HG02642 (cell line): ENCODE results near the gene CCDC149.

Experiments used
- ATAC-seq: cut with Tn5 transposase; IDR thresholded peaks from one replicate; pipeline ENCODE4 v1.9.1; 2021; ENCODE audit warnings: mild to moderate bottlenecking; ENCODE audit not compliant: unreplicated experiment, poor library complexity

CCDC149 gene

DNA sequence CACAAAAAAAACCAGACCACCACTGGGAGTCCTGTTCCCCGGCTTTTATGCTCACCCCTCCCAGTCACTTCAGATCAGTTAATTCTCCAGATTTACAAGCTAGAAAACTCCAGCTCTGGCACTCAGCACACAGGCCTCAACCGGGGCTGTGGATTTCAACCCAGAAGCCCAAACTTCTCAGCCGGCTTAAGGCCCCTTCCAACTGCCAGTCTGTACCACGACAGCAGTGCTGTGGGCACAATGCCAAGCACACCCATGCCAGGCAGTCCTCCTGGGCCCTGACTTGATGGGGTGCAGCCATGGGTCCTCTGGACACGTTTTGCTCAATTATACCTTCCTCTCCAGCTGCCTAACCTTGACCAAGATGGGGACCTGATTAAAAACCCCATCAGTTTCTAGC, 105.2 kb downstream of the CCDC149 start:
- ATAC-seq, result no peak

GRCh38 chr4:24806206-24806990, 106.4 kb downstream of the CCDC149 start:
- no peak for ATAC-seq

GRCh38 chr4:24805566-24805965, 107.3 kb downstream of the CCDC149 start:
- no peak for ATAC-seq

DNA sequence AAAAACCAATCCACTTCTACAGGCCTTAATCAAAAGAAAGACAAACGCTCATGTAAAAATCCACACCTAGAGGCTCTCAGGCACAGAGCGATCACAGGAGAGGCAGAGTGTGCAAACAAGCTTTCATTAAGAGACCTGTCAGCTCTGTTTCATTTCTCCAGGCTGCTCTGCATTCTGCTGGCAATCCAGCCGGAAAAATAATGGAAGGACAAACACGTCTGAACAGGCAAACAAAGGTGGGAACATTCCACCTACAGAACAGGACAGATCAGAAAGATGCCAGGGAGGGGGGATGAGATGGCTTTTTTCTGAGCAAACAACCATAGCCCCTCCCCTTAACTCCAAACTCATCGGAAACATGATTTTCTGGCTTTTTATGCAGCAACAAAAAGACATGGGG, 107.8 kb downstream of the CCDC149 start:
- no peak for ATAC-seq

GRCh38 chr4:24802648-24803047, 110.2 kb downstream of the CCDC149 start:
- no peak for ATAC-seq

DNA sequence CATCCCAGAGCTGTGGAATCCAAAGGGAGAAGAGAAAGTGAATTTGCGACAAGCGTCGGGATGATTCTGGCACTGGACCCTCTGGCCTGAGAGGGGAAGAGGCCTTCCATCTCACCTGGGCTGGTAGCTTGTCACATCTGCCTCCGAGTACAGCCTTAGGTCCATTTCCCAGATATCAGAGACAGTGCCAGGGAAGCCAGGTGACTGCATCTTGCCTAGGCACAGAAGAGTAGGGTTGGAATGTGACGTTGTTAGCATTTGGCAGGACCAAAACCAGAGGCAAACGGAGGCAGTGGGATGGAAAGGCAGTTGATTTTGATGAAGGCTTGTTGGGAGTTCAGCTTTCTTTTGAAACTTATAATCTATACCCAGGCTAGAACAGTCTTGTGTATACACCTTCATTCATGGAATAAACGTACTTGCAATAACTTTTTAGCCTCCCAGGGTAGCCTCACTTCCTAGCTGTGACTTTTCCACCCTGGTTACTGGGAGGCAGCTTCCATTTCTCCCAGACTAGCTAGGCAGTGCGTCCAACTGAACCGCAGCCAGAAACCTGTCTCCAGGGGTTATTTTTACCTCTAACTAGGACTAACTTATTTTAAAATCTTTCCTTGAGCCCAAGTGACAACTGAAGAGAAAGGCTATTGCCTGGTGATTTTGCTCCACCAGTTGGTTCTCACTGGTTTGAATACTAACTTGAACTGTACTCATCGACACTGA, 111.5 kb downstream of the CCDC149 start:
- ATAC-seq, result no peak

- no peak for ATAC-seq
Measured at GRCh38 chr4:24800325-24800895, 112.4 kb downstream of the CCDC149 start.

DNA sequence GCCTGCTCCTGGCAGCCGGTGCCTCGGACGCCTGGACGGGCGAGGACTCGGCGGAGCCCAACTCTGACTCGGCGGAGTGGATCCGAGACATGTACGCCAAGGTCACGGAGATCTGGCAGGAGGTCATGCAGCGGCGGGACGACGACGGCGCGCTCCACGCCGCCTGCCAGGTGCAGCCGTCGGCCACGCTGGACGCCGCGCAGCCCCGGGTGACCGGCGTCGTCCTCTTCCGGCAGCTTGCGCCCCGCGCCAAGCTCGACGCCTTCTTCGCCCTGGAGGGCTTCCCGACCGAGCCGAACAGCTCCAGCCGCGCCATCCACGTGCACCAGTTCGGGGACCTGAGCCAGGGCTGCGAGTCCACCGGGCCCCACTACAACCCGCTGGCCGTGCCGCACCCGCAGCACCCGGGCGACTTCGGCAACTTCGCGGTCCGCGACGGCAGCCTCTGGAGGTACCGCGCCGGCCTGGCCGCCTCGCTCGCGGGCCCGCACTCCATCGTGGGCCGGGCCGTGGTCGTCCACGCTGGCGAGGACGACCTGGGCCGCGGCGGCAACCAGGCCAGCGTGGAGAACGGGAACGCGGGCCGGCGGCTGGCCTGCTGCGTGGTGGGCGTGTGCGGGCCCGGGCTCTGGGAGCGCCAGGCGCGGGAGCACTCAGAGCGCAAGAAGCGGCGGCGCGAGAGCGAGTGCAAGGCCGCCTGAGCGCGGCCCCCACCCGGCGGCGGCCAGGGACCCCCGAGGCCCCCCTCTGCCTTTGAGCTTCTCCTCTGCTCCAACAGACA, 113.1 kb downstream of the CCDC149 start:
- ATAC-seq, result no peak

DNA sequence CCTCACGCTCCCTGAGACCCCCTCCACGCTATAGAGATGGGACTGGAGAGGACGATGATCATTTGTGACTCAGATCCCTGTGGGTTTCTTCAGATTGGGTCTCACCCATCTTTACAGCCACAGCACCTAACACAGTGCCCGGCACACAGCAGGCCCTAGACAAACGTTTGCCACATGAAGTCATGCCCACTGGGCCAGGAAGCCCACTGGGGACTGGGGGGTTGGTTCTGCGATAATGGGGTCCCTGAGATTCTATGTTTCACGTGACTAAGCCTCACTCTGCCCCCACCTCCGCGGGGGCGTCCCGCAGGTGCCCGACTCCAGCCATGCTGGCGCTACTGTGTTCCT, 113.7 kb downstream of the CCDC149 start:
- no peak for ATAC-seq

GRCh38 chr4:24798036-24798610, 114.7 kb downstream of the CCDC149 start:
- ATAC-seq, result no peak

DNA sequence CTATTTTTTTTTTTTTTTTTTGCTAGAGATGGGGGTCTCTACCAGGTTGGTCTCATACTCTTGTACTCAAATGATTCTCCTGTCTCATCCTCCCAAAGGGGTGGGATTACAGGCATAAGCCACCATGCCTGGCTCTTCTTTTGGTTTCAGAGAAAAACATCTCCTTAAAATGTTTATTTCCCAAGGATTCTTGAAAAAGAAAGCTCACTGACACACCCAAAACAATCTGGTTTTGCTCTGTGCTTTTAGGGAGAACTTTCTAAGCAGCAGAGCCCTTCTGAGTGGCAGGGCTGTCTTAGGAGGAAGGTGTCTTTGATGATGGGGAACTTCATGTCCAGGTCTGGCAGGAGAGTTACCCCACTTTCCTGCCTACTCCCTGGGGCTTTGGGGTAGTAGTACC, 116.2 kb downstream of the CCDC149 start:
- no peak for ATAC-seq

GRCh38 chr4:24795666-24796381, 117.0 kb downstream of the CCDC149 start:
- no peak for ATAC-seq

- ATAC-seq, result no peak
Measured at GRCh38 chr4:24794916-24795665, 117.8 kb downstream of the CCDC149 start, which contains the start of gene SOD3. TSS of gene SOD3 (plus strand) at chr4:24795573. CDS start at chr4:24799522, 3,949 bp downstream.

DNA sequence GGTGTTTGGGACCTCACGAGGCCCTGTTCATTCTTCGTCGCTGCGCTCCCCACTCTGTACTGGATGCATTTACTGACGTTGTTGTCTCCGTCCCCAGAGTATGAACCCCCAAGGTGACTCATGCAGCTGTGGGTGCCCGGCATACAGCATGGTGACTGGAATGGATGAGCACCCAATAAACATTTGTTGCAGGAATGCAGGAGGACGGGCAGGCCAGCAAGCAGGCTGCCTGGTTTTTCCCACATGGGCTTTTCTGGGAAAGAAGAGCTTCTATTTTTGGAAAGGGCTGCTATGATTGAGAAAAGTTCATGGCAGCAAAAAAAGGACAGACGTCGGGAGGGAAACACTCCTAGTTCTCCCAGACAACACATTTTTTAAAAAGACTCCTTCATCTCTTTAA, 118.4 kb downstream of the CCDC149 start:
- no peak for ATAC-seq

DNA sequence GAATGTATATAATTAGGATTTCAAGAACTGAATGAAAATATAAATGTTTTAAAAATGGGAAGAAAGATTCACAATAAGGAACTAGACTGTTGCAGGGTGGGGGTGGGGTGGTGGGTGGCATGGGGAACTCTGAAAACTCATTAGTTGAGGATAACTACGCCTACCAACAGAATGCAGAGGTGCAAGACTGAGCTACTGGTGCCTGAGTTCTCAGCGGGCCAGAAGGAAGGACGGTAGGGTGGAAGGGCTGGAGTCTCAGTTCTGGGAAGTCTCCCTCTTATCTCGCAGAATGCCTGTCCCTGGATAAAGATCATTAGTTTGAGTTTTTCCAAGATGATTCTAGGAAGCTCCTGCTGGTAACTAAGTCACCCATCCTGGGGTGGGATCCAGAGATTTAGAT, 118.8 kb downstream of the CCDC149 start:
- ATAC-seq, result no peak

DNA sequence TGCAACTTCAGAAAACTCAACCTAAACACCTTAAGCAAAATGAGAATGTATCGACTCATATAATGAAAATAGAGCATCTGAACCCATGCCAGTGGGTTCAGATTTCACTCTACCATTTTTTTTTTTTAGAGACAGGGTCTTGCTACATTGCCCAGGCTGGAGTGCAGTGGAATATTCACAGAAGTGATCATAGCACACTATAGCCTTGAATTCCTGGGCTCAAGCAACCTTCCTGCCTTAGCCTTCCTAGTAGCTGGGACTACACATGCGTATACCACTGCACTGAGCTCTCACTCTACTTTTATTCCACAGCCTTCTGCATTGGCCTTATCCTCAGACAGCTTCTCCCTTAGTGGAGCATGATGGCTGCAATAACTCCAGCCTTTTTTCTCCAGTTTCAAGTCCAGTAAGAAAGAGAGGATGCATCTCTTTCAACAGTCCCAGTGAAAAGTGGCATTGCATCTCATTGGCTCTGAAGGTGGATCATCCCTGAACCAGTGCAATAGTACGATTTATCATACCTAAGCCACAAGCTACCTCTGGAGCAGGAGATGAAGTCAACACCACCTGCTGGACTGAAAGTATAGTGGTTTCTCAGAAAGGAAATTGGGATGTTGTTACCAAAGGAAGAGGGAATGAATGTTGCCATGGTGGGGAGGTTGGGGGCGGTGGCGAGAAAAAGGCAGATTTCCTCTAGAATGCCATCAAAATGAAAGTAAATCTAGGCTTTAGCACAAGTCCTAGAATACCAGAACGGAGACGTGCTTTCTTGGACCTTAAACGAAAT, 119.4 kb downstream of the CCDC149 start:
- no peak for ATAC-seq

GRCh38 chr4:24792552-24792951, 120.3 kb downstream of the CCDC149 start:
- ATAC-seq, result no peak

GRCh38 chr4:24791043-24791442, 121.8 kb downstream of the CCDC149 start:
- no peak for ATAC-seq
